Measurements from ENCODE around the gene ACAP2.

DNA sequence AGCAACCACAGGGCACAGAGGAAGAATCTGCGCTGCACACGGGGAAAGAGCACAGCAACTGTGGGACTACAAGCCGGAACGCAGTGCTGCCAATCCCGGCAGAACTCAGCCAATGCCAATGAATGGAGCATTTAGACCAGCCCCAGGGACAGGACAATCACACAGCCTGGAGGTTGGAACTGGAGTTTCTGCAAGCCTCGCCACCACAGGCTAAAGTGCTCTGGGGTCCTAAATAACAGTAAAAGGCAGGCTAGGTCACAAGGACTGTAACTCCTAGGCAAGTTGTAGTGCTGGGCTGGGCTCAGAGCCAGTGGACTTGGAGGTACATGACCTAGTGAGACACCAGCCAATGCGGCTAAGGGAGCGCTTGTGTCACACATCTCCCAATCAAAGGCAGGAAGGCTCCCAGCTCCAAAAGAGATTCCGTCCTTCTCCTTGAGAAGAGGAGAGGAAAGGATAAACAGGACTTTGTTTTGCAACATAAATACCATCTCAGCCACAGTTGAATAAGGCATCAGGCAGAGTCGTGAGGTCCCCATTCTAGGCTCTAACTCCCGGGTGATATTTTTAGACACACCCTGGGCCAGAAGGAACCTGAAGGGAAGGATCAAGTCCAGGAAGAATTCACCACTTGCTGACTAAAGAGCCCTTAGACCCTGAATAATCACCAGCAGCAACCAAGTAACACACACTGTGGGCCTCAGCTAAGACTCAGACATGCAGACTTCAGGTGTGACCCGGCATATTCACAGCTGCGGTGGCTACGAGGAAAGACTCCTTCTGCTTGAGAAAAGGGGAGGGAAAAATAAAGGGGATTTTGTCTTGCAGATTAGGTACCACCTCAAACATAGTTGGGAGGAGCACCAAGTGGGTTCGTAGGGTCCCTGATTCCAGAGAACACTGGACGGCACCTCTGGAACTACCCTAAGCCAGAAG lies 86.4 kb downstream of the ACAP2 start:
- no peak for TF ChIP-seq GATA2 (IDR thresholded peaks at IDR 0.05; ENCODE audit: low read depth, low read length)
- TF ChIP-seq GATA3 (IDR thresholded peaks at IDR 0.05; ENCODE audit: low read depth, low read length): no peak

Data from SH-SY5Y (cell line).